Activated naive CD4-positive, alpha-beta T cell treated with anti-CD3 and anti-CD28 coated beads, Interleukin-2, amount 50 U/mL, for 72 hours (primary cell): Measurements from ENCODE around the gene STAC3. TPM values are rescaled to one million over a fixed set of nuclear protein-coding genes. Genes with fewer than 3 reads are reported as not detected.
"Not testable (repeated sequence)": the region's sequence is repeated elsewhere in the genome, so short reads cannot be mapped to it uniquely, and the experiment has no call there.

Experiments
- ATAC-seq, 2 donors: fragments of 150-1000 bp; cut with Tn5 transposase; 2 replicates each; pipeline ENCODE4 v1.10.0; 2021; ENCODE audit warnings: mild to moderate bottlenecking in 2 of 2, moderate library complexity in 2 of 2
- DNase-seq, 2 donors: peaks; one replicate each; pipeline ENCODE4 v3.0.0; 2021 to 2022; ENCODE audit warnings: low spot score in 2 of 2
- H3K27ac Mint-ChIP-seq, 2 donors: one replicate each; pipeline ENCODE4 v1.8.0; 2022; ENCODE audit warnings: mild to moderate bottlenecking in 2 of 2, mixed read lengths in 2 of 2
- H3K36me3 Mint-ChIP-seq, 2 donors: one replicate each; pipeline ENCODE4 v1.8.0; 2022; ENCODE audit warnings: mixed read lengths in 2 of 2
- H3K9me3 Mint-ChIP-seq, 2 donors: one replicate each; pipeline ENCODE4 v1.8.0; 2022; ENCODE audit warnings: mixed read lengths in 2 of 2
- total RNA-seq, 2 donors: library from RNA; stranded (reverse); gene quantifications; one replicate each; pipeline ENCODE4 v1.2.3, GENCODE V29; 2022

The STAC3 gene
- 1 to 10 TPM; 2.8 to 5.4 TPM for total RNA-seq

DNA sequence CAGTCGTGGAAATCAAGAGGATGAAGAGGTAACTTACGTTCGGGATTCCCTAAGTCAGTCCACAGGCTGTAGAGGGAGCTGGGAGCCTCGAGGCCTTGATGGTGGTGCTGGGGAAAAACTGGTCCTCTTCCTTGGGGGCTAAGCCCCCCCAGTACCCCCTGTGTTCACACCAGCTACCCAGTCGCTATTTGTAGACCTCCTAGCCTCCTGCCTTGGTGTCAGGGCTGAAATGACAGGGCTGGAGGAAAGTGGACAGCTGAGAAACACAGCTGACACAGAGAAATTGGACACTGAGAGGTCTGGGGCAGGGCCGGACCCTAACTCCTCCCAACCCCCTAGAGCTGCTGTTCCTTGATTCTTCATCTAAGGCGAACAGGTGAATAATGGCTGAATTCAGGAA lies at the start of gene STAC3:
STAC3 (minus strand) TSS at position 232 of the 400 bp plus-strand sequence. CDS start 1,551 bp downstream, outside the sequence.
- no peak for DNase-seq
- no peaks in the 10 kb centered on the region for H3K36me3 Mint-ChIP-seq
- no peak for ATAC-seq
- H3K9me3 Mint-ChIP-seq: no peaks in the 10 kb centered on the region
- H3K27ac Mint-ChIP-seq: no peak within 1 kb of the TSS

DNA sequence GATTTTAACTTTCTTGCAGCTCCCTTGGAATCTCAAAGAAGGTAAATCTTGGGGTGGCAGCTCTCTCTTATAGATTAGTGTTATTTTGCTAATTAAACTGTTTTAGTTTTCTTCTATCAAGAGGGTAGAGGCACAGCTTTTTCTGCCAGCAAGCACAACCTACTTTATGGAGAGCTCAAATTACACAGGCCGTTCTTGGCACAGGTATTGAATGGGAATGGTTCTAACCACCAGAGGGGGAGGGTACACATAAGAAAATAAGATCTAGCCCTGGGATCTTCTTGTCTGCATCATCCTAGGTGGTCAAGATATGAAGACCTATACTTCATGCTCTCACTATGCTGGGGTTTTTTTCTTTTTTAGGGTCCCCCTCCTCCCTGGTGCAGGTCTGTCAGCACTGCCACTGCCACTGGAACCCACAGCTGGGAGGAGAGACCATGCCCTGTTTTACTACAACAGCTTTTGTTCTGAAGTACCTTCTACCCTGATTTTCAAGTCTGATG lies 48.6 kb upstream of the STAC3 start:
- Mint-ChIP-seq H3K27ac (no peak overlapping the region), H3K36me3 (peaks cover 5 to 6% of the 10 kb centered on the region in 2 donors), H3K9me3 (no peaks in the 10 kb centered on the region)
- ATAC-seq (no peak), DNase-seq (no peak)

DNA sequence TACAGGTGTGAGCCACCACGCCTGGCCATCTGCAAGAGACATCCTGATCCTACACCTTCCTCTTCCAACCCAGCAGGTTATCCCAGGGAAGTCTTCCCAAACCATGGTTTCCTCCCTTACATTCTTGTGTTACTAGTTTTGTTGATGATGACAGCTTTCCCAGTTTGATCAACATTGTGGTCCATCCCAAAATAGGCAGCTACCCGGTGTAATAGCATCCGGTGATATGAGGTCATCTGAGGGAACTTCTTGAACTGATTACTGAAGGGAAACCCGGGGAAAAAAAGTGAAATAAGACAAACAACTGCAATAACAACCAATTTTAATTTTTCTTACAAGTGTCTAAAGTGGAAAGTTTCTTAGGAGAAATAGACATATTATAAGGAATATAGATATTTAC lies 45.3 kb upstream of the STAC3 start:
- H3K9me3 Mint-ChIP-seq: no peaks in the 10 kb centered on the region
- no peak overlapping the region for H3K27ac Mint-ChIP-seq
- no peak for ATAC-seq
- no peak for DNase-seq
- H3K36me3 Mint-ChIP-seq: peaks cover 5 to 6% of the 10 kb centered on the region in 2 donors

DNA sequence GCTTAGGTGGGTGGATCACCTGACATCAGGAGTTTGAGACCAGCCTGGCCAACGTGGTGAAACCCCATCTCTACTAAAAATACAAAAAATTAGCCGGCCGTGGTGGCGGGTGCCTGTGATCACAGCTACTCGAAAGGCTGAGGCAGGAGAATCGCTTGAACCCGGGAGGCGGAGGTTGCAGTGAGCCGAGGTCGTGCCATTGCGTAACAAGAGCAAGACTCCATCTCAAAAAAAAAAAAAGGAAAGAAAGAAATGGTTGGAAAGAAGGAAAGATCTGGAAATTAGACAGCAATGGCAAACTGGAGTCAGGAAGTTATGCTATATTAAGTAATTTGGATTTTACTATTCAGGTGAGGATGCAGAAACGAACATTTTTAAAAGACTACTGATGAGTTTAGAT lies 31.1 kb upstream of the STAC3 start:
- not testable (repeated sequence) for DNase-seq, H3K9me3 Mint-ChIP-seq, ATAC-seq
- peaks cover 6 to 22% of the 10 kb centered on the region in 2 donors for H3K36me3 Mint-ChIP-seq
- peak overlapping the region; percentile 61 to 92 for H3K27ac Mint-ChIP-seq

DNA sequence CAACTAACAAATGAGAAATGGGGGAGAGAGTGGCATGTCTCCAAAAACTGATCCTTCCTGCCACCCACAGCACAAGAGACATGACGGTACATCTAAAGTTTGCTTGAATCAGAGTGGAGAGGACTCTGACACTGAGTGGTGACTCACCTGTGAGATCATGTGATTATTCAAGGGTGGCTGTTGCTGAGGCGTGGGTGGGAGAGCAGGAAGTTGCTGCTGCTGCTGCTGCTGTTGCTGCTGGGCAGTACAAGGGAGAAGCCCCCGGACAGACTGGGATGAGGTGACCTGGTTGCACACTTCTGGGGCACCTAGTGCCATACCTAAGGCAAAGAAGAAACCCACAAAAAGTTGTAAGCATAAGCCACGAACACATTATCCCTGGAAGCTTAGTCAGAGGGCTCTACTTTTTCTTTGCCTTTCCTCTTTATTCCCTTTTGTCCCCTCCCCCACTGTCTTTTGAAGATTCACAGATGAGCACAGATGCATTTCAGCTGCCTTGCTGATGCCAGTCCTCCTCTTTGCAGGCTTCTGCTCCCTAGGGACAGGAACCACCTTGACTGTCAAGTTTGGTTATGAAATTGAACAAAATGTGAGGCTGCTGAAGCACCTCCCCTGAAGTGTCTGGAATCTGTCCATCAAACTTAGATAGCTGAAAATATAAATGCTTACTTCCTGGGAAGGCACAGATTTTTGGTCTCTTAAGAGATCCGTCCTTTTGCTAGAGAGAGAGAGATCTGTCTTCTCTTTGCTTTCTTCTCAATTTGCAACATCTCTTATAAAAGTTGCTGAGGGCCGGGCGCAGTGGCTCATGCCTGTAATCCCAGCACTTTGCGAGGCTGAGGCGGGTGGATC lies 29.4 kb upstream of the STAC3 start:
- DNase-seq (peak; percentile 70 to 84), ATAC-seq (peak; percentile 99 to 100)
- H3K9me3 Mint-ChIP-seq: no peaks in the 10 kb centered on the region
- peak overlapping the region; percentile 92 to 95 for H3K27ac Mint-ChIP-seq
- peaks cover 0 to 19% of the 10 kb centered on the region in 2 donors for H3K36me3 Mint-ChIP-seq

DNA sequence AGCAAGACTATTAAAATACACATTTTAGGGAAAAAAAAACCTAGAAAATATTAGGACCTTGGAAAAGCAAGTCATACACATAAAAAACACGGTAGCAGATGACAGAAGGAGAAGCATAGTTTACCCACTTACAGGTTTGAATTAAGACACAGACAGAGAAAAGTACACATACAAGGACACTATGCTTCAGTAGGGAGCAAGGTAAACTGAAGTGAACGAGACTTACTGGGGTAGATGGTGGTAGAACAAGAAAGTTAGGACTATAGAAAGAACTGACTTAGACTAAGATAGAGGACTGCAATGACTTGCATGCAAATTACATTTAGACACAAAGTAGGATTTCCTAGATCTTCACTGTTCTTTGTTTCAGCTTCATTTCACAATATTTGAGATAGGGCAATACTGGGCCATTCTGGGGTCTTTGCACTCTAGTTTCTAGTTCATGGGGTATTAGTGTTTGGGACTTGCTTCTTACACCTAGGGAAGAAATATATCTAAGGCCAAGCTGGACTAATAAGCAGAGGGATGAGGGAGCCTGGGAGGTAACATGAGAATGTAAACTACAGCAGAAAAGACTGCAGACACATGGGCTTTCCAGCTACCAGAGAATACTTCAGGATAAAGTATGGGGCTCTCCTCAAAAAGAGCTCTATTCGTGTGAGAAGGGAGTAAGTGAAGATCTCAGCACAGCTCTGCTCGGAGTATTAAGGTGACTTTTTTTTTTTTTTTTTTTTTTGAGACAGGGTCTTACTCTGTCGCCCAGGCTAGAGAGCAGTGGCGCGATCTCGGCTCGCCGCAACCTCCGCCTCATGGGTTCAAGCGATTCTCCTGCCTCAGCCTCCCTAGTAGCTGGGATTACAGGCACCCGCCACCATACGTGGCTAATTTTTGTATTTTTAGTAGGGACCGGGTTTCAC lies 27.7 kb upstream of the STAC3 start:
- peak overlapping the region; percentile 31 to 76 for H3K27ac Mint-ChIP-seq
- ATAC-seq (no peak), DNase-seq (no peak)
- no peaks in the 10 kb centered on the region for H3K9me3 Mint-ChIP-seq
- H3K36me3 Mint-ChIP-seq: peaks cover 0 to 22% of the 10 kb centered on the region in 2 donors

DNA sequence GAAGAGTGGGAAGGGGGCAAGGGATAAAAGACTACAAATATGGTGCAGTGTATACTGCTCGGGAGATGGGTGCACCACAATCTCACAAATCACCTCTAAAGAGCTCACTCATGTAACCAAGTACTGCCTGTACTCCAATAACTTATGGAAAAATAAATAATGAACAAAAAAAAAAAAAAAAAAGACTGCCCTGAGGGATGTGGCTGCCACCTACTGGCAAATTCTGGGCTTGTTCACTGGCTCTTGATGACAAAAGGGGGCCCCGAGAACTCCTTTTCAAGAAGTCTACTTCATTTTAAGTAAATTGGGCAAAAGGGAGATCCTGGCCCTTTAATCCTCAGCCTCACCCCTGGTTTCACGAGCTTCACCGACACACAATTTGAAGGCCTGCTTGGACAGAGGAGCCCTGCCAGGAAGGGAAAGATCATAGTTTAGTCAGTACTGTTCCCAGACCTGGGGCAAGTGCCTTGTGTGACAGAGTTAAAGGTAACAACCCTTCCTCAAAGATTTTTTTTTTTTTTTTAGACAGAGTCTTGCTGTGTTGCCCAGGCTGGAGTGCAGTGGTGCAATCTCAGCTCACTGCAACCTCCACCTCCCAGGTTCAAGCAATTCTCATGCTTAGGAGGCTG lies 26.1 kb upstream of the STAC3 start:
- peak overlapping the region in 1 of 2 donors; percentile 55 for H3K27ac Mint-ChIP-seq
- ATAC-seq: no peak
- peak in 1 of 2 donors; percentile 11 for DNase-seq
- no peaks in the 10 kb centered on the region for H3K9me3 Mint-ChIP-seq
- peaks cover 0 to 22% of the 10 kb centered on the region in 2 donors for H3K36me3 Mint-ChIP-seq

DNA sequence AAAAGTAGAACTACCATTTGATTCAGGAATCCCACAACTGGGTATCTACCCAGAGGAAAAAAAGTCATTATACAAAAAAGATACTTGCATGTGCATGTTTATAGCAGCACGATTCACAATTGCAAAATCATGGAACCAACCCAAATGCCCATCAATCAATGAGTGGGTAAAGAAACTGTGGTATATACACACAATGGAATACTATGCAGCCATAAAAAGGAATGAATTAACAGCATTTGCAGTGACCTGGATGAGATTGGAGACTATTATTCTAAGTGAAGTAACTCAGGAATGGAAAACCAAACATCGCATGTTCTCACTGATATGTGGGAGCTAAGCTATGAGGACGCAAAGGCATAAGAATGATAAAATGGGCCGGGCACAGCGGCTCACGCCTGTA lies 25.2 kb upstream of the STAC3 start:
- H3K36me3 Mint-ChIP-seq: peaks cover 0 to 22% of the 10 kb centered on the region in 2 donors
- not testable (repeated sequence) for H3K9me3 Mint-ChIP-seq

DNA sequence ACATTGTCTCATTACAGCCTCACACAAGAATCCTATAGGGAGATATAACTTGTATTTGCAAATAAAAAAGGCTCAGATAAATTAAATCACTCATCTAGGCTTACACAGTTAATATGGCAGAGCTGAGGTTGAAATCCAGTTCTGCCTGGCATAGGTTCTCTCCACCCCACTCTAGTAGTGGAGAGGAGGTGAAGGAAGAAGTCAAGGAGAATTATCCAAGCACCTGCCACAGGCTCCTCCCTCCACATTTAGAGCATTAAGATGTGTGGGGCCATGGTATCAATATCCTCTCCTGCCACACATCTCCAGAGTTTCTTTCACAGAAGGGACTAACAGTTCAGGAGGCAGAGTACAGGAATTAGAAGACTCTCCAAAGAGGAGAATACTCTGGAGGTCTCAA lies 22.5 kb upstream of the STAC3 start:
- DNase-seq: no peak
- ATAC-seq: no peak
- peak overlapping the region in 1 of 2 donors; percentile 10 for H3K27ac Mint-ChIP-seq
- H3K9me3 Mint-ChIP-seq: no peaks in the 10 kb centered on the region
- peaks cover 8 to 17% of the 10 kb centered on the region in 2 donors for H3K36me3 Mint-ChIP-seq

More for the DNA sequence above, 25.2 kb upstream of the STAC3 start:
- DNase-seq, ATAC-seq, H3K27ac Mint-ChIP-seq: not testable (repeated sequence)

DNA sequence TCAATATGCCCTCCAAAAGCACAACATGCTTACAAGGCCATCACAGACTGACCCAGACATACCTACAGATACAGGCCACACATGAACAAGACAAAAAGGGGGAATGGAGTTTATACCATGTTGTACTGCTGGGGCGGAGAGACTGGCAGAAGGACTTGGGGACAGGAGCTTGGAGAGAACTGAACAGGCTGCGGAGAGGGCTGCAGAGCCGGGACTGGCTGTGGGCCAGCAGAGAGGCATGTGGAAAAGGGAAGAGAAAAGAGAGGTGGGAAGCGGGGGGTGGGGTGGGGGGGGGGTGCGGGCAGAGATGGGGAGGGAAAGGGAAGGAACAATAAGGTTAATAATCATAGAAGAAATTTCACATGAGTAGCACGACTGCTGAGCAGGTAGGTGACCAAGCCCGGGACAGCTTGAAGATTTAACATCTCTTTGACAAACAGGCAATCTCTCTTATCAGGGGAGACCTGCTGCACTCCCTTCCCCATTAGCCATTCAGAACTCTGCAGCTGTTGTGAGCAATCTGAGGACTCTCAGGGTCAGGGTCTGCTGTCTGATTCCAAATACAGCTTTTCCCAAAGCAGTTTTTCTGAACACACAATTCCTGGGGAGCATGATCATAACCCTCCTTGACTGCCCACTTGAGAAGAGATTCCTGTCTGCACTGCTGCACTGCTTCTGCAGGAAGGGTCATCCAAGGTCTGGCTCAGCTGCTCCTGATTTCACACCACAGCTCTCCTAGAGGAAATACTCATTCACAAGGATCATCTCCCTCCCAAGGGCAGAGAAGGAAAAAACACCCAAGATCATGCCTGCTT lies 21.6 kb upstream of the STAC3 start:
- ATAC-seq: no peak
- Mint-ChIP-seq H3K36me3 (peaks cover 7 to 8% of the 10 kb centered on the region in 2 donors), H3K9me3 (no peaks in the 10 kb centered on the region), H3K27ac (no peak overlapping the region)
- no peak for DNase-seq

DNA sequence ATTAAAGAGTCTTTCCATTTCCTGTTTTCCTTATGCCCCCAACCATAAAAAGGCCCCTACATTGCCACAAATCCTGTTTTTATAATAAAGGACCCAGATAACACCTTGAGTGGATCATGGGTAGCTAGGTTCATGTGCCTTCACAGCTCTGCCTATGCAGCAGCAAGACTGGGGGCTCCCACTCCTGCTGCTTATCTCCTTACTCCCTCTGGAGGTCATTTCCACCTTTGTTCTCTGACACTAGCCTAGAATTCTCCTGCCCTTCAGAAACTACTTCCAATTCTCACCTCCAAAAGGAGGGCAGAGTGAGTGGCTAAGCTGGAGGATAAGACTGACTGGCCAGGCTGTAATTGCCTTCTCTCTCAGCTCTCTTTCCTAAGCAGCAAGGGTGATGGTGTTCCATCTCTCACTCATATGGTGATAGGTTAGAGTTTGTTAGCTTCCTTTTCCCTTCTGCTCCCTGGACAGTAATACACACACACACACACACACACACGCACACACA lies 20.0 kb upstream of the STAC3 start:
- Mint-ChIP-seq H3K27ac (peak overlapping the region in 1 of 2 donors; percentile 10), H3K9me3 (no peaks in the 10 kb centered on the region), H3K36me3 (peaks cover 8 to 12% of the 10 kb centered on the region in 2 donors)
- no peak for DNase-seq
- ATAC-seq: no peak

DNA sequence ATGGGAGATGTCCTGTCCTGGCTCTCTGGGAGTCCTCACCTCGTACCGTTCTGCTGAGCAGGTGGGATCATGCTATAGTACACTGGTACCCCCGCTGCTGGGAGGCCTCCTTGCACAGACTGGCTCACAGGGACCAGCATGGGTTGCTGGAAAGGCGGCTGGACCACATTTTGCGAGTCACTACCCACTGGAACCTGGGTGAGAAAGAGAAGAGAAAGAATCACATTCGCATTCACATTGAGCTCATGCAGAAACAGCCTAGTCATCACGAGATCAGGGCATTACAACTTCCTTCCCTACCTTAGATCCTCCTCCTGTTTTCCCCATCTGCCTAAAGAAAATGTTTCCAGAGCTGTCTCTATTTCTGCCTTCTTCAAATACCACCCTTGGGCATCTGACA lies 17.3 kb upstream of the STAC3 start:
- DNase-seq (peak in 1 of 2 donors; percentile 14), ATAC-seq (peak; percentile 87 to 89)
- no peaks in the 10 kb centered on the region for H3K9me3 Mint-ChIP-seq
- peaks cover 6 to 8% of the 10 kb centered on the region in 2 donors for H3K36me3 Mint-ChIP-seq
- peak overlapping the region; percentile 68 to 77 for H3K27ac Mint-ChIP-seq

DNA sequence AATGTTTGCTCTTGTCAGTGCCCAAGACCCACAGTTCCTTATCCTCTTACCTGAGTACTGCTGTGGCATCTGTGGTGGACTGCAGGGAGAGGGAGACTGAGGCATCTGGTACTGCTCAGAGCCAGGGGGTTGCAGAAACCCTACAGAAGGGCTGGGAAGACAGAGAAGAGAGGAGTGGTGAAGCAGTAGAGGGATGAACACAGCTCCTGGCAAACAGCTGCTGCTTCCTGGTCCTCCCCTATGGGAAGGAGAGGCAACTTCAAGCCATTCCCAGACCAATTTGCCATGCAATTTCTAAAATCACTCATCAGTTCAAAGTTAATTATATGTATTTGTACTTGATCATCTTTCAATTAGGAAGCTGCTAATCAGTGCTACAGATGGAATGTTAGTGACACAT lies 15.7 kb upstream of the STAC3 start:
- no peaks in the 10 kb centered on the region for H3K9me3 Mint-ChIP-seq
- DNase-seq: no peak
- H3K36me3 Mint-ChIP-seq: peaks cover 6 to 8% of the 10 kb centered on the region in 2 donors
- peak overlapping the region in 1 of 2 donors; percentile 1 for H3K27ac Mint-ChIP-seq
- ATAC-seq: no peak

DNA sequence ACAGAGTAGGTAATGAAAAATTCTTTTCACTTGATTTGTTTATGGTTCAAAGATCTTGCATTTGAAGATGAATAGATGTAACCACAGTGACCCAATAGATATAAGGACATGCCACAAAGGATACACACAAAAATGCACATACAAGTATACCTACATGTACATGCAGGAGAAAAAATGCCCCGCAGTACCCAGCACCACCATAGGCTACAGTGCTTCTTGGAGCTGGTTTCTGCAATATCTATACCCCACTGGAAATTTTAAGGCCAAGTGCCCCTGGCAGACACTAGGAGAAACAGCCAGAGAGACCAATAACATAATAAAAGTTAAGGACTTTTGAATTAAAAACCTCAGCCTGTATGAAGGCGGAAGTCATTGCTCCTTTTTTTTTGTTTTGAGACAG lies 12.1 kb upstream of the STAC3 start:
- Mint-ChIP-seq H3K36me3 (peaks cover 0 to 6% of the 10 kb centered on the region in 2 donors), H3K9me3 (no peaks in the 10 kb centered on the region), H3K27ac (no peak overlapping the region)
- no peak for DNase-seq
- no peak for ATAC-seq

DNA sequence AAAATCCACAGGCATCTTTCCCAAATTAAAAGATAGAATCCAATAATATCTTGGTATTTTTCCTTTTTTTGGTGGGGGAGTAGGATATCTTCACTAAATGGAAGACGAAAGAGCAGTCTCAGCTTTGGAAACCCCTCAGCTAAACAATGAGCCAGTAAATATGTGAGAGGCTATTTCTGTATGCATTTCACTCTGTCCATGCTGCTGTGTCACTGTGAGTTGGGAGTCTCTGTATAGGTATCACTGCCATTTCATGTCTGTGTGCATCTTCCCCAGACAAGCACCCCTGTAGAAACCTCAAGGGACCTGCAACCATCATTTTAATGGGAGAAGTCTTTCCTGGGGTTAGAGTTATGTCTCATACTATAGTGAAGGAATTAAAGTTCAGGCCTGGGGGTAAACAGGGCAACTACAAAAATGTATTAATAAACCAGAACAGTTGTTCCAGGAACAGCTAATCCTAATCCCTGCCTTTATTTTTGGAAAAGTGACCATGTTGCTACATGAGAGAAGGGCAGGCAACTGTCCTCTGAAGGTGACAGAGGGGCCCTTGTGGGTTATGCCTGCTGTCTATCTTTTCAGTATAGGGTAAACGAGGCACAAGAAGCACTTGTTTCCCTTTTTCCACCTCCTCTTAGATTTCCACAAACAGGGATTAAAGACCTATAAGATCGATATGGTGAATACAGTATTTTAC lies 11.3 kb upstream of the STAC3 start:
- no peak for DNase-seq
- peaks cover 0 to 6% of the 10 kb centered on the region in 2 donors for H3K36me3 Mint-ChIP-seq
- no peak for ATAC-seq
- H3K9me3 Mint-ChIP-seq: no peaks in the 10 kb centered on the region
- no peak overlapping the region for H3K27ac Mint-ChIP-seq
